GM19452 (cell line): ENCODE data around the gene EEPD1.
"Not testable (repeated sequence)": the region's sequence is repeated elsewhere in the genome, so short reads cannot be mapped to it uniquely, and the experiment has no call there.

Experiments used
- ATAC-seq: cut with Tn5 transposase; IDR thresholded peaks from one replicate; pipeline ENCODE4 v1.9.1; 2021; ENCODE audit not compliant: unreplicated experiment

Gene EEPD1

DNA sequence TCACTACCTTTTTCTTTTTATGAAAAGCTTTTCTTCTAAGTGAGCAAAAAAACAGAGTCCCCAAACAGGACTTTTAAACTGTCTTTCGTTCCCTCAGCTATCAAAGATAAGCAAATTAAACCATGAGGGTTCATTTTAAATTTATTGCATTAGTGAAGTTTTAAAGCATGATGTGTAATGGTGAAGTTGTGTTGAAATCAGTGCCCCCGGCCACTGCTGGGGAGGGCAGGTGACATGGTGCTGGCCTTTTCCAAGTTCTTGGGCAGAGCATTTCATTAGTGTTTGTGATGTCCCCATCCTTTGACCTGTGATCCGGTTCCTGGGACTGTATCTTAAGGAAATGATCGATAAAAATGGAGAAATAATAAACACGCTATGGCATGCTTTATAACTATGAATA, 96.0 kb downstream of the EEPD1 start:
- ATAC-seq, result no peak

- no peak for ATAC-seq
These were observed 100.6 kb downstream of the EEPD1 start for GRCh38 chr7:36253699-36254098.

DNA sequence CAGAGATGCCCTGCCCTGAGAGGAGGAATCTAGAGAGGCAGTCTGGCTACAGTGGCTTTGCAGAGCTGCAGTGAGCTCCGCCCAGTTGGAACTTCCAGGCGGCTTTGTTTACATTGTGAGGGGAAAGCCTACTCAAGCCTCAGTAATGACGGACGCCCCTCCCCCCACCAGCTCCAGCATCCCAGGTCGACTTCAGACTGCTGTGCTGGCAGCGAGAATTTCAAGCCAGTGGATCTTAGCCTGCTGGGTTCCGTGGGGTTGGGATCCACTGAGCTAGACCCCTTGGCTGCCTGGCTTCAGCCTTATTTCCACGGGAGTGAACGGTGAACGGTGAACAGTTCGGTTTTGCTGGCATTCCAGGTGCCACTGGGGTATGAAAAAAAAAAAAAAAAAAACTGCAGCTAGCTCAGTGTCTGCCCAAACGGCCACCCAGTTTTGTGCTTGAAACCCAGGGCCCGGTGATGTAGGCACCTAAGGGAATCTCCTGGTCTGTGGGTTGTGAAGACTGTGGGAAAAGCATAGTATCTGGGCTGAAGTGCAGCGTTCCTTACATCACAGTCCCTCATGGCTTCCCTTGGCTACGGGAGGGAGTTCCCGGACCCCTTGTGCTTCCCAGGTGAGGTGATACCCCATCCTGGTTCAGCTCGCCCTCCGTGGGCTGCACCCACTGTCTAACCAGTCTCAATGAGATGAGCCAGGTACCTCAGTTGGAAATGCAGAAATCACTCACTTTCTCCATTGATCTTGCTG, 105.6 kb downstream of the EEPD1 start:
- ATAC-seq, result not testable (repeated sequence)

- ATAC-seq, result no peak
These were observed 107.4 kb downstream of the EEPD1 start for GRCh38 chr7:36260481-36260880.

GRCh38 chr7:36261019-36261754, 108.1 kb downstream of the EEPD1 start:
- ATAC-seq, result no peak

GRCh38 chr7:36262309-36263094, 109.4 kb downstream of the EEPD1 start:
- no peak for ATAC-seq

GRCh38 chr7:36263095-36263484, 110.0 kb downstream of the EEPD1 start:
- ATAC-seq, result no peak

GRCh38 chr7:36264123-36264801, 111.2 kb downstream of the EEPD1 start:
- peak; percentile 57 for ATAC-seq

DNA sequence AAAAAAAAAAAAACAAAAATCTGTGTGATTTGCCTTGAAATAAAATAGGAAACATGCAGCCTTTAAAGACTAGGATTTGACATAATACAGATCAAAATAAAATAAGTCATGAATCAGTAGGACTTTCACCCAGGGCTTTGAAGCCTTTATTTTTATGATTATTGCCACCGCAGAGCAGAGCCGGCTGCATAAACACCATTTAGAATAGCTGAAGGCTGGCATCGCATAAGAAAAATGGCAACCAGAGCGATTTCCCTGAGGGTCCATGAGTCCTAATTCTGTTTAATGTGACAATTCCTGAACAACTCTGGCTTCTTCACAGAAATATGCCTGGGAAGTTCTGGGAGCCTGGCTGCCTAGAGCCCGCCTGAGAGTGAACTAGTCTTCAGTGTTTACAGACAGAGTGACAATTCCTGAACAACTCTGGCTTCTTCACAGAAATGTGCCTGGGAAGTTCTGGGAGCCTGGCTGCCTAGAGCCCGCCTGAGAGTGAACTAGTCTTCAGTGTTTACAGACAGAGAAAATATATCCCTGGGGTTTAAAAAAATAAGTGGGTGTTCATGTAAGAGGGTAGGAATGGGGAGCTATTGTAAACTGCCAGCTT, 112.0 kb downstream of the EEPD1 start:
- no peak for ATAC-seq

DNA sequence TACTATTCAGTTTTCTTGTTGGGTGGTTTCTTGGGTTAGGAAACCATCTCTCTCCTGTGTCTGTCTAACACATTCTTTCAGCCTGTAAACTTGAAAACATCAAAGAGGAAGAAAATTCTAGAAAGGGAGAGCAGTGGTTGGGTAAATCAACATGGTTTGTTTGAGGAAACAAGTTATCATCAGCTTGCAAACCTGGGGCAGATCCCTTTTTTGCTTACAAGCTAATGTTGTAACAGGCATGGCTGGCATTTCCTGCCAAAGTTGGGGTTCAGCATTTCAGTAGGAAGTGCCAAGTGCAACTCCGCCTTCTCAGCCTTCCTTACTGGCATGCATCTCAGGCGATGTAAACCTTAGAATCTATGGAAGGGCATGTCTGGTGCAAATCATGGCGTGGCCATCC, 112.6 kb downstream of the EEPD1 start:
- no peak for ATAC-seq

DNA sequence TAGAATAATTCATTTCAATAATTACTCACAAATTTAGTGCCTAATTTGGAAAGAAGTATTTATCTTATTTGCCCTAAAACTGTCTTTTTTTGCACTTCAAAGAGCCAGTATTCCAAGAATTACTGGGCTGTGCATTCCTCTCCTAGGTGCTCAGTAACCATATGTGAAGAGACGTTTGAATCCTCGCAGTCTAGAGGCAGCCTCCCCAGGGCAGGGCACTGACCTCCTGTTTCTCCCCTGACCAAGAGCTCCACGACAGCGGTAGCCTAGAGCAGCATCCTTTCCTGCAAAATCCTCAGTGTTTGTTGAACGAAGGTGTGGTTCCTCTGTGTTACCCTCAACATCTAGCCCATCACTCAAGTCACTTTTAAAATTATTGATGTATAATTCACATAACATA, 113.1 kb downstream of the EEPD1 start:
- ATAC-seq, result no peak

GRCh38 chr7:36266683-36267082, 113.6 kb downstream of the EEPD1 start:
- no peak for ATAC-seq

DNA sequence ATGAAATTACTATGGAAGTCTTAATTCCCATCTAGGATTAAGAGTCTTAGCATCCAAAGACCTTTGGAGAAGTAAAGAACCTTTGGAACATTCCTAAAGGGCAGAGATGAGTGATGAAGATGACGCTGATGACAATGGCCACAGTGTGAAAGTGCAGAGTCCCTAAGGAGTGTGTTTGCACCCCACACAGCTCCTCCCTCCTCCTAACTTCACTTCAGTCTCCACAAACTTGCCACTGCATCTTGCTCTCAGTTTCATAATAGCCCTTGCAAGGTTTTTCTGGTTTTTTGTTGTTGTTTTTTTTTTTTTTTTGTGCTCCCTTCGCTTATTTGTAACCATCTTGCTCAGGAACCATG, 119.1 kb downstream of the EEPD1 start:
- no peak for ATAC-seq

DNA sequence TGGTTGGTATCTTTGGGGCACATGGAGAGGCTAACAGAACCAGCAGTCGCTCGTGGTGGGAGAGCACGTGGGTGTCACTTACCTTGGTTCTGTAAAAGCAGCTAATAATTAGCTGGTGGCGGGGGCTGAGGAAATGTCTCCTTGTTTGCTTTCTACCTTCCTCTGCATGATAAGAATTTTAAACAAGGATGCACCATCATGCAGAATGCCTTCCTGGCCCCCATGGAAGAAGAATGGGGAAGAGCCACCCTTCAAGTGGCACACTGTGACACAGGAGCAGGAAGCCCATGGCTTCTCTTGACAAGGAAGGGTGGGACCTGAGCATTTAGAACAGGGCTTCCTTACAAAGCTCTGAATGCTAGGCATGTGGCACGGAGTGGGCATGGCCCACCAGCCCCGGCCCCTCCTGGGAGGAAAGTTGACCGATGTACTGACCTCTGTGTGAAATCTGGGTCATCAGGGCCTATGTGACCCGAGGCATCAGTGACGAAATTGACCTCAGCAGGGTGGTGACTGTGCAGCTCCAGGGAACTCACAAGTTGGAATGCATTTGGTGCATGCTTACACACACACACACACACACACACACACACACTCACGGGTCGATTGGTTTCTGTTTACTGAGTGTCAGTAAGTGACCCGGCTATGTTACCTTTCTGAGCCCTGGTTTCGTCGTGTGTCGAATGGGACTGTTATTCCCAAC, 119.7 kb downstream of the EEPD1 start:
- no peak for ATAC-seq

GRCh38 chr7:36273836-36274235, 120.8 kb downstream of the EEPD1 start:
- no peak for ATAC-seq

DNA sequence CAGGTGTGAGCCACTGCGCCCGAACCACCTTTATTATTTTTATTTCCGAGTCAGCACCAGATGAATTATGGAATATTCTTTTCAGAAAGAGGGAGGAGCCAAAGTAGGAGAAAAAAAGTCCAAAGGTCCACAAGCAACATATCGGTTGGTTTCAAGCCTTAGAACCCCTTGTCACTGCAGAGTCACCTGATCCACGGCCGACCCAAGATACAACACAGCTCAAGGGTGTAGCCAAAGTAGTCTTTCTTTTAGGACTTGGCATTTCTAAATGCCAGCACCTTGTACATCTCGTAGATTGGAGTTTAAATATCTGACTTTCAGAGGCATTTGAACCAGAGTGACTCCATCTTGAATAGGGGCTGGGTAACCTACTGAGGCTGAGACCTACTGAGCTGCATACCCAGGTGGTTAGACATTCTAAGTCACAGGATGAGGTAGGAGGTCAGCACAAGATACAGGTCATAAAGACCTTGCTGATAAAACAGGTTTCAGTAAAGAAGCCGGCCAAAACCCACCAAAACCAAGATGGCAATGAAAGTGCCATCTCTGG, 122.8 kb downstream of the EEPD1 start:
- ATAC-seq, result no peak

GRCh38 chr7:36276428-36277248, 123.6 kb downstream of the EEPD1 start:
- no peak for ATAC-seq

- no peak for ATAC-seq
These were observed 124.1 kb downstream of the EEPD1 start for GRCh38 chr7:36277249-36277542.

- no peak for ATAC-seq
These were observed 125.1 kb downstream of the EEPD1 start for GRCh38 chr7:36278069-36278619.
